K562 (cell line): Measurements from ENCODE around the gene ACHE. TPM values are rescaled to one million over a fixed set of nuclear protein-coding genes. Genes with fewer than 3 reads are reported as not detected.

Source experiments
- BRF1 ChIP-seq: IDR thresholded peaks from 3 replicates; pipeline ENCODE4 v1.6.1; 2011; ENCODE audit warnings: borderline replicate concordance, mild to moderate bottlenecking; ENCODE audit not compliant: insufficient read length; ENCODE audit errors: extremely low read depth
- CBX1 ChIP-seq: sonication (generic); IDR thresholded peaks from 2 replicates; pipeline ENCODE4 v1.6.1; 2016; ENCODE audit warnings: antibody characterized with exemption, low read depth, mild to moderate bottlenecking
- ESRRB ChIP-seq: fragments of 250-450 bp; sonication (Bioruptor Pico); IDR thresholded peaks from 2 replicates; pipeline ENCODE4 v1.5.0; 2020; ENCODE audit warnings: mild to moderate bottlenecking, moderate library complexity, borderline replicate concordance
- ETS2 ChIP-seq: IDR thresholded peaks from 2 replicates; pipeline ENCODE4 v1.6.1; 2016; ENCODE audit warnings: borderline replicate concordance, missing genetic modification characterization, mild to moderate bottlenecking, moderate library complexity, missing compliant biosample characterization; ENCODE audit not compliant: poor library complexity, severe bottlenecking
- HDAC3 ChIP-seq: fragments of 450-650 bp; IDR thresholded peaks from 2 replicates; pipeline ENCODE4 v1.6.1; 2018; ENCODE audit warnings: borderline replicate concordance, mild to moderate bottlenecking, moderate library complexity; ENCODE audit not compliant: partially characterized antibody
- HSF4 ChIP-seq: fragments of 250-450 bp; sonication (Bioruptor Pico); IDR thresholded peaks from 2 replicates; pipeline ENCODE4 v2.1.2; 2022; ENCODE audit warnings: mild to moderate bottlenecking, moderate library complexity, borderline replicate concordance
- JUND ChIP-seq, 2 experiments: IDR thresholded peaks; 2 replicates in 1 of 2; 3 replicates in 1 of 2; pipeline ENCODE4 v1.6.1; 2011; ENCODE audit warnings: borderline replicate concordance in 2 of 2, low read depth in 2 of 2, low read length in 2 of 2, improper control_type of control experiment in 1 of 2, missing biosample characterization in 1 of 2, missing genetic modification characterization in 1 of 2, missing genetic modification reagents in 1 of 2
- RAD51 ChIP-seq: fragments of 450-650 bp; IDR thresholded peaks from 2 replicates; pipeline ENCODE4 v1.7.1; 2016; ENCODE audit warnings: low read depth, mild to moderate bottlenecking, borderline replicate concordance
- TRIM24 ChIP-seq, 2 experiments: fragments of 450-650 bp; IDR thresholded peaks; 2 replicates each; pipeline ENCODE4 v1.6.1; 2016
- ZNF282 ChIP-seq: sonication (generic); formaldehyde crosslinking; IDR thresholded peaks from 2 replicates; pipeline ENCODE4 v1.8.1; 2023; ENCODE audit warnings: missing genetic modification reagents
- ZNF583 ChIP-seq: fragments of 250-450 bp; sonication (Bioruptor Pico); IDR thresholded peaks from 2 replicates; pipeline ENCODE4 v1.4.0; 2020
- polyA plus RNA-seq, 8 experiments: library from polyadenylated mRNA; depleted of rRNA in 4 of 8; stranded (reverse) in 5 of 8; unstranded in 3 of 8; fragments of >200 nt; fragmentation: Nextera tagmentation in 2 of 8; fragmentation: Illumina TruSeq in 1 of 8; extraction: Ambion mirVana in 2 of 8; extraction: Trizol in 1 of 8; gene quantifications; 2 replicates each; pipeline versions ENCODE4 v1.2.1 to v1.2.3, GENCODE V29; 2011 to 2014; ENCODE audit warnings: inconsistent platforms in 1 of 8, missing spikeins in 1 of 8
- total RNA-seq, 7 experiments: library from RNA; depleted of rRNA in 6 of 7; stranded (reverse); fragments of >200 nt in 6 of 7; fragmentation: Illumina TruSeq in 2 of 7; extraction: Trizol in 2 of 7; gene quantifications; 2 replicates each; pipeline versions ENCODE4 v1.2.1 to v1.2.3, GENCODE V29; 2011 to 2021; ENCODE audit warnings: low replicate concordance in 1 of 7
- TF ChIP-seq, protein P1 (sequence below), 2 experiments: fragments of 450-650 bp; IDR thresholded peaks; 2 replicates each; pipeline ENCODE4 v1.6.1; 2018; ENCODE audit warnings: mild to moderate bottlenecking in 2 of 2, low read depth in 1 of 2; ENCODE audit not compliant: partially characterized antibody in 2 of 2
- TF ChIP-seq, protein P2 (sequence below): fragments of 250-450 bp; sonication (Bioruptor Pico); IDR thresholded peaks from 2 replicates; pipeline ENCODE4 v1.9.0; 2021; ENCODE audit warnings: mild to moderate bottlenecking
- TF ChIP-seq, protein P3 (sequence below): sonication (generic); formaldehyde crosslinking; IDR thresholded peaks from 2 replicates; pipeline ENCODE4 v1.8.0; 2022; ENCODE audit warnings: mild to moderate bottlenecking, low read depth, missing genetic modification reagents
- TF ChIP-seq, protein P4 (sequence below): fragments of 450-650 bp; IDR thresholded peaks from 2 replicates; pipeline ENCODE4 v1.7.1; 2018; ENCODE audit warnings: mild to moderate bottlenecking, low read depth; ENCODE audit not compliant: partially characterized antibody
- TF ChIP-seq, protein P5 (sequence below): fragments of 450-650 bp; IDR thresholded peaks from 2 replicates; pipeline ENCODE4 v1.6.1; 2016; ENCODE audit warnings: missing biosample characterization, missing genetic modification characterization

The ACHE gene
- total and polyA plus RNA-seq, 9 of the 15 experiments (the other 6 are each of a cell fraction or from before 2014, with no cell fraction given), result 0.04 to 8.8 (median 1.9) TPM

DNA sequence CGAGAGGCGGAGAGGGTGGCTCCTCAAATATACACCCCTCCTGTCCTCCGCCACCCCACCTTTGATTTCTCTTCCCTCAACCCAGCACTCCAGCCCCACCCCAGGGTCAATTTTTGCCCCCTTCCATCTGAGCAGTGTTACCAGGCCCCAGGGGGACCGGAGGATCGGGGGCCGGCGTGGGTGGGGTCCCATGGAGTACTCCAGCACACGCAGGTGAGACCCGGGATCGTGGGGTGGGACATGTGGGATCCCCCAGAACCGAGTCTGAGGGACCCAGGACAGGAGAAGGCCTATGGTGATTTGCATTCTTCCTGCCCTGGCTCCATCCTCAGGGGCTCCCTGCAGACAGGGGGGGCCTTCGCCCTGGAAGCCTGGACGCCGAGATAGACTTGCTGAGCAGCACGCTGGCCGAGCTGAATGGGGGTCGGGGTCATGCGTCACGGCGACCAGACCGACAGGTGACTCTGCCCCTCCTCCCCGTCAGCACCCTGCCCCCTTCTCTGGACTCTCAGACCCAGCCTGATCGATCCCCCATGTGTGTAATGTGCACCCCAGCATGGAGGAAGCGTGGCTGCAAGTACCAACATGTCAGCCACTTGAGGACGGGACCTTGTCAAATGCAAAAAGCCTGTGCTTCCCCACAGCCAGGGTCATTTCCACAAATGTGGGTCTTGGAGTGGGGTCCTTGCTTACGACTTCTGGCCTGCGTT, 27.8 kb downstream of the ACHE start (continued):
- TF ChIP-seq, protein P1, sequence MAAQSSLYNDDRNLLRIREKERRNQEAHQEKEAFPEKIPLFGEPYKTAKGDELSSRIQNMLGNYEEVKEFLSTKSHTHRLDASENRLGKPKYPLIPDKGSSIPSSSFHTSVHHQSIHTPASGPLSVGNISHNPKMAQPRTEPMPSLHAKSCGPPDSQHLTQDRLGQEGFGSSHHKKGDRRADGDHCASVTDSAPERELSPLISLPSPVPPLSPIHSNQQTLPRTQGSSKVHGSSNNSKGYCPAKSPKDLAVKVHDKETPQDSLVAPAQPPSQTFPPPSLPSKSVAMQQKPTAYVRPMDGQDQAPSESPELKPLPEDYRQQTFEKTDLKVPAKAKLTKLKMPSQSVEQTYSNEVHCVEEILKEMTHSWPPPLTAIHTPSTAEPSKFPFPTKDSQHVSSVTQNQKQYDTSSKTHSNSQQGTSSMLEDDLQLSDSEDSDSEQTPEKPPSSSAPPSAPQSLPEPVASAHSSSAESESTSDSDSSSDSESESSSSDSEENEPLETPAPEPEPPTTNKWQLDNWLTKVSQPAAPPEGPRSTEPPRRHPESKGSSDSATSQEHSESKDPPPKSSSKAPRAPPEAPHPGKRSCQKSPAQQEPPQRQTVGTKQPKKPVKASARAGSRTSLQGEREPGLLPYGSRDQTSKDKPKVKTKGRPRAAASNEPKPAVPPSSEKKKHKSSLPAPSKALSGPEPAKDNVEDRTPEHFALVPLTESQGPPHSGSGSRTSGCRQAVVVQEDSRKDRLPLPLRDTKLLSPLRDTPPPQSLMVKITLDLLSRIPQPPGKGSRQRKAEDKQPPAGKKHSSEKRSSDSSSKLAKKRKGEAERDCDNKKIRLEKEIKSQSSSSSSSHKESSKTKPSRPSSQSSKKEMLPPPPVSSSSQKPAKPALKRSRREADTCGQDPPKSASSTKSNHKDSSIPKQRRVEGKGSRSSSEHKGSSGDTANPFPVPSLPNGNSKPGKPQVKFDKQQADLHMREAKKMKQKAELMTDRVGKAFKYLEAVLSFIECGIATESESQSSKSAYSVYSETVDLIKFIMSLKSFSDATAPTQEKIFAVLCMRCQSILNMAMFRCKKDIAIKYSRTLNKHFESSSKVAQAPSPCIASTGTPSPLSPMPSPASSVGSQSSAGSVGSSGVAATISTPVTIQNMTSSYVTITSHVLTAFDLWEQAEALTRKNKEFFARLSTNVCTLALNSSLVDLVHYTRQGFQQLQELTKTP (IDR thresholded peaks at IDR 0.05; ENCODE audit: low read depth in 1 of 2, partially characterized antibody in 2 of 2), result no peak
- TF ChIP-seq ETS2 (tag), result no peak
- no peak for TF ChIP-seq BRF1
- 0 out of 2 replicates have a peak, but pooled peaks have one; percentile 30 for TF ChIP-seq HSF4
- TF ChIP-seq, protein P2, sequence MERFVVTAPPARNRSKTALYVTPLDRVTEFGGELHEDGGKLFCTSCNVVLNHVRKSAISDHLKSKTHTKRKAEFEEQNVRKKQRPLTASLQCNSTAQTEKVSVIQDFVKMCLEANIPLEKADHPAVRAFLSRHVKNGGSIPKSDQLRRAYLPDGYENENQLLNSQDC (CRISPR knock-in tag), result no peak
- no peak for TF ChIP-seq ZNF282 (CRISPR knock-in tag)
- TF ChIP-seq RAD51, result no peak
- TF ChIP-seq ESRRB, result no peak
- TF ChIP-seq, protein P3, sequence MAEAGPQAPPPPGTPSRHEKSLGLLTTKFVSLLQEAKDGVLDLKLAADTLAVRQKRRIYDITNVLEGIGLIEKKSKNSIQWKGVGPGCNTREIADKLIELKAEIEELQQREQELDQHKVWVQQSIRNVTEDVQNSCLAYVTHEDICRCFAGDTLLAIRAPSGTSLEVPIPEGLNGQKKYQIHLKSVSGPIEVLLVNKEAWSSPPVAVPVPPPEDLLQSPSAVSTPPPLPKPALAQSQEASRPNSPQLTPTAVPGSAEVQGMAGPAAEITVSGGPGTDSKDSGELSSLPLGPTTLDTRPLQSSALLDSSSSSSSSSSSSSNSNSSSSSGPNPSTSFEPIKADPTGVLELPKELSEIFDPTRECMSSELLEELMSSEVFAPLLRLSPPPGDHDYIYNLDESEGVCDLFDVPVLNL (CRISPR knock-in tag), result no peak
- TF ChIP-seq JUND (IDR thresholded peaks at IDR 0.05; ENCODE audit: borderline replicate concordance, low read depth, low read length), result no peak
- TF ChIP-seq JUND (tag; IDR thresholded peaks at IDR 0.05; ENCODE audit: borderline replicate concordance, low read depth, low read length), result no peak
- TF ChIP-seq ZNF583 (CRISPR knock-in tag), result 0 out of 2 replicates have a peak, but pooled peaks have one; percentile 22
- TF ChIP-seq, protein P4, sequence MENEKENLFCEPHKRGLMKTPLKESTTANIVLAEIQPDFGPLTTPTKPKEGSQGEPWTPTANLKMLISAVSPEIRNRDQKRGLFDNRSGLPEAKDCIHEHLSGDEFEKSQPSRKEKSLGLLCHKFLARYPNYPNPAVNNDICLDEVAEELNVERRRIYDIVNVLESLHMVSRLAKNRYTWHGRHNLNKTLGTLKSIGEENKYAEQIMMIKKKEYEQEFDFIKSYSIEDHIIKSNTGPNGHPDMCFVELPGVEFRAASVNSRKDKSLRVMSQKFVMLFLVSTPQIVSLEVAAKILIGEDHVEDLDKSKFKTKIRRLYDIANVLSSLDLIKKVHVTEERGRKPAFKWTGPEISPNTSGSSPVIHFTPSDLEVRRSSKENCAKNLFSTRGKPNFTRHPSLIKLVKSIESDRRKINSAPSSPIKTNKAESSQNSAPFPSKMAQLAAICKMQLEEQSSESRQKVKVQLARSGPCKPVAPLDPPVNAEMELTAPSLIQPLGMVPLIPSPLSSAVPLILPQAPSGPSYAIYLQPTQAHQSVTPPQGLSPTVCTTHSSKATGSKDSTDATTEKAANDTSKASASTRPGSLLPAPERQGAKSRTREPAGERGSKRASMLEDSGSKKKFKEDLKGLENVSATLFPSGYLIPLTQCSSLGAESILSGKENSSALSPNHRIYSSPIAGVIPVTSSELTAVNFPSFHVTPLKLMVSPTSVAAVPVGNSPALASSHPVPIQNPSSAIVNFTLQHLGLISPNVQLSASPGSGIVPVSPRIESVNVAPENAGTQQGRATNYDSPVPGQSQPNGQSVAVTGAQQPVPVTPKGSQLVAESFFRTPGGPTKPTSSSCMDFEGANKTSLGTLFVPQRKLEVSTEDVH, result no peak
- TF ChIP-seq, protein P5, sequence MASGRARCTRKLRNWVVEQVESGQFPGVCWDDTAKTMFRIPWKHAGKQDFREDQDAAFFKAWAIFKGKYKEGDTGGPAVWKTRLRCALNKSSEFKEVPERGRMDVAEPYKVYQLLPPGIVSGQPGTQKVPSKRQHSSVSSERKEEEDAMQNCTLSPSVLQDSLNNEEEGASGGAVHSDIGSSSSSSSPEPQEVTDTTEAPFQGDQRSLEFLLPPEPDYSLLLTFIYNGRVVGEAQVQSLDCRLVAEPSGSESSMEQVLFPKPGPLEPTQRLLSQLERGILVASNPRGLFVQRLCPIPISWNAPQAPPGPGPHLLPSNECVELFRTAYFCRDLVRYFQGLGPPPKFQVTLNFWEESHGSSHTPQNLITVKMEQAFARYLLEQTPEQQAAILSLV (tag), result no peak
- TF ChIP-seq CBX1, result no peak
- no peak for TF ChIP-seq TRIM24 (IDR thresholded peaks at IDR 0.05)
- no peak for TF ChIP-seq HDAC3
